GM21528 (cell line): ENCODE results near the gene LRRC7.

Source experiments
- ATAC-seq: cut with Tn5 transposase; IDR thresholded peaks from one replicate; pipeline ENCODE4 v1.9.1; 2021; ENCODE audit warnings: mild to moderate bottlenecking, moderate library complexity; ENCODE audit not compliant: unreplicated experiment, low FRiP score

The LRRC7 gene

DNA sequence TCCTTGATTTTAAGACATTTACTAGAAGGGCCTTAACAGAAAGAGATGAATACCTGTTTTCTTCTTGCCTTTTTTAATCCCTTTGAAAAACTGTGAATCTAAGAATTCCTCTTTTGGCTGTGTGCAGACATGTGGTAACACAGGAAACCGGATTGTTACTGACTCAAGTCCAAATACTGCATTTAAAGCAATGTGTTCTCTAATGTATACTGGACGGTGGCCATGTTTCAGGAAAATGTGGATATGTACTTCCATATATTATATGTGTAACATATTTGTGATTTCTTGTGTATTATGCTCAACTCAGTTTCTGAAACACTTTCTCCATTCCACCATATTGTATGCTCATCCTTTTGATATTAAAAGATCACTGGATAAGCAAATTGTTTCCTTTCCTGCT, 185.1 kb downstream of the LRRC7 start:
- no peak for ATAC-seq

DNA sequence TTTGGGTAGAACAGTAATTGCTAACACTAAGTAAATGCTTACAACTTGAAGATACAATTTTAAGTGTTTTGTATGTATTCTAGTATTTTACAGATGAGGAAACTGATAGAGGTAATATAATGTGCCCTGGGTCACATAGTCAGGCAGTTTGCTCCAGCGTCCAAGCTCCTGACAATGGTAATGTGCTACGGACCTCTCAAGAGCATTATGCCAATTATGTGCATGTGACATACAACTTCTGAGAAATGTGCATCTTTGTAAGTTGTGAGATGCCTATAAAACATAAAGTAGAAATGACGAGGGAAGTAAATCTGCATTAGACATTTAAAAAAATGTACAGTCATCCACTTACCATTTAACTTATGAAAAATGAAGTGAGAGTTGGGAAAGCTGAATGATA, 186.8 kb downstream of the LRRC7 start:
- no peak for ATAC-seq

DNA sequence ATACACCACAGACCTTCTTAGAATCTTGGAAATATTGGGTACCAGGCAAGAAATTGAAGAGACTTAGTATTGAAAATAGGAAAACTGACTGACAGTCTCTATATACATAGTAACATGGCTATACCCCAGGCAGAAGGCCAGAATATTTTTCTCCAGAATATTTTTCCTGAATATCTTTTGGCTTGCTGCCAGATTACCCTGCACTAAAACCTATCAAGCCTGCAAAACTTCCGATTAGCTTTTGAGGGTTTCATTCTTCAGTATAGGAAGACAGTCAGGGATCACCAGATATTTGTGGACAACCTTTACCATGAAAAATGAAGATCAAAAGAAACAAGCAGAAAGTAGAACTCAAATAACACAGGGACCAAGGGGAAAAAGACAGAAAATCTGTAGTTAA, 187.9 kb downstream of the LRRC7 start:
- no peak for ATAC-seq

DNA sequence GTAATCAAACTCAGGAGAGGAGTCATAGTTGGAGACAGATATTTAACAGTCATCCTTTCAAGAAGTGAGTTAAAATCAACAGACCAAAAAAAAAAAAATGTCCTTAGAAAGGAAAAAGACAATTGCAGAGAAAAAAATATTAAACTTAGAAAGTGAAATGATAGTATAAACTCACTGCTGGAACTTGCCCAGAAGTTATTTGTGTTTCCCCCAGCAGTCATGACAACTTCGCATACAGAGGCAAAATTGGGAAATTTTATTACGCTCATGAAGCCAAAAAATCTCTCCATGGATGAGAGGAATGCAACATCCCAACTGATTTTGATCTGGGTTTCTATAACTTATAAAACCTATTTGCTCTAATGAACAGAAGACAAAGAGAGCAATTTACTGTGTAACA, 198.2 kb downstream of the LRRC7 start:
- no peak for ATAC-seq

DNA sequence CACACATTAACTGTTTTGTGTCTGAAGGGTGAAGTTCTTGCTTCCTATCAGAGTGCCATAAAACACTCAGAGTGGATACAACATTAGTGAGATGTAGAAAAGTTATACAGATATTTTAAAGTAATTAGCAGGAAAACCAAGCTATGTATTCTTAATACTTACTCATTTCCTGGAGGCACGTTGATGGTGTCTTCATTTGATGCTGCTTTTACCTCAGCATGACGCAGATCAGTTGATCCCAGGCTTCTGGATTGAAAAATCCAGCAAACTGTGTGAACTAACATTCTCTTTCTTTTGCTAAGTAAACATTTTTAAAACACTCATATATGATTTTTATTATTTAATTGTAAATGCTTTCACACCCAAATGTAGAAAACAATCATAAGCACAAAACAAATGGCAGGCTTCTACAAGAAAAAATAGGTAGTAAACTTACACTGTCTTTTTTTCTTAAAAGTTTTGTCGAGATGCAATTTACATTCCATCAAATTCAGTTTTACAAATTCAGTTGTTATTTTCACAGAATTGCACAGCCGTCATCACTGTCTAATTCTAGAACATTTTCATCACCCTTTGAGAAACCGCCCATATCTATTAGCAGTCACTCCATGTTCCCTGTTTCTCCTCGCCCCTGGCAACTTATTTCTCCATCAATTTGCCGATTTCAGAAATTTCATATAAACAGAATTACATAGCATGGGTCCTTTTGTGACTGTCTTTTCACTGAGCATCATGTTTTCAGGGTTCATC, 198.9 kb downstream of the LRRC7 start:
- ATAC-seq, result no peak

DNA sequence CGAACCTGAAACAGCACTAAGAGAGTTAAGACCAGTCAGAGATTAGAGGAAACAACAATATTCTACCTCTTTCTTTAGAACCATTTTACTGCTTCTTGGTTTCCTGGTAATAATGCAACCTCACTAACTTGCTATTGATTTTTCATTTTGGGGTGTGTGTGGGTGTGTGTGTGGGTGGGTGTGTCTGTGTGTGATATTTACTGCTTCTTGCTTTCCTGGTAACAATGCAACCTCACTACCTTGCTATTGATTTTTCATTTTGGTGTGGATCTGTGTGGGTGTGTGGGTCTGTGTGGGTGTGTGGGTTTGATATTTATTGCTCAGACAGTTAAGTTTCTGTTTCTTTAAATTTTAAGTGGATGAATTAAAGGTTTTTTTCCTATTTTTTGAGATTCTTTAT, 208.8 kb downstream of the LRRC7 start:
- ATAC-seq, result no peak

DNA sequence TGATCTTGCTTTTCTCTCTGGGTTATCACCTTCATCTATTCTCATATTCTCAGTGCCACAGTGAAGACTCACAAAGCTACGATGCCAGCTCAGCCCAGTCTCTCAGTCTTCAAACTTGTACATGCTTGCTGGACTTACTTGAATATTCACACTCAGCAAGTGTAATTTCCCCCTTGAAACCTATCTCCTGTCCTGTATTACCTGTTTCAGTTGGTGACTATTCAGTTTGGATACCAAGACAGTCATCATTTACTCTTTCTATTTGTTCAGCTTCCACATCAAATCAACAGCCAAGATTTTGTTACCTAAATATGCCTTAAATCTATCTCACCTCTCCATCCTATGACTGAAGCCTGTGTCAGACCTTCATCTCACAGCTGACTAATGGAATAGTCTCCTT, 209.7 kb downstream of the LRRC7 start:
- ATAC-seq, result no peak

DNA sequence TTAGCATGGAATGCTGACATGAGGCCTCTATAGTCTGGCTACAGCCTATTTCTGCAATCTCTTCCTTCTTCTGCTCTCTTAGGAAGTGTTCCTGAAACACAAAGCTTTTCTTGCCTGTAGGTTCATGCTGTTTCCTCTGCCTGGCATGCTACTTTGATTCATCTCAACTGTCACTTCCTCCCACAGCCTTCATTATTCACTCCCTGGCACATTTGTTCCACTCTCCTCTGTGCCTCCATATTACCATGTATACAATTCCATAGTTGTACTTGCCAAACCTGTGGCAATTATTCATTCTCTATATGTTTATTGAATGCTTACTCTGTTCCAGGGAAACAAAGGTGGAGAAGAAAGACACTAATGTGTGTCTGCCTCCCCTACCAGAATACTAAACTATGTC, 210.2 kb downstream of the LRRC7 start:
- no peak for ATAC-seq

DNA sequence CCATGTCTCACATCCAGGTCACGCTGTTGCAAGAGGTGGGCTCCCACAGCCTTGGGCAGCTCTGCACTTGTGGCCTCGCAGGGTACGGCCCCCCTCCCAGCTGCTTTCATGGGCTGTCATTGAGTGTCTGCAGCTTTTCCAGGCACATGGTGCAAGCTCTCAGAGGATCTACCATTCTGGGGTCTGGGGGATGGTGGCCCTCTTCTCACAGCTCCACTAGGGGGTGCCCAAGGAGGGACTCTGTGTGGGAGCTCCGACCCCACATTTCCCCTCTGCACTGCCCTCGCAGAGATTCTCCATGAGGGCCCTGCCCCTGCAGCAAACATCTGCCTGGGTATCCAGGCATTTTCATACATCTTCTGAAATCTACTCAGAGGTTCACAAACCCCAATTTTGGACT, 219.4 kb downstream of the LRRC7 start:
- no peak for ATAC-seq

DNA sequence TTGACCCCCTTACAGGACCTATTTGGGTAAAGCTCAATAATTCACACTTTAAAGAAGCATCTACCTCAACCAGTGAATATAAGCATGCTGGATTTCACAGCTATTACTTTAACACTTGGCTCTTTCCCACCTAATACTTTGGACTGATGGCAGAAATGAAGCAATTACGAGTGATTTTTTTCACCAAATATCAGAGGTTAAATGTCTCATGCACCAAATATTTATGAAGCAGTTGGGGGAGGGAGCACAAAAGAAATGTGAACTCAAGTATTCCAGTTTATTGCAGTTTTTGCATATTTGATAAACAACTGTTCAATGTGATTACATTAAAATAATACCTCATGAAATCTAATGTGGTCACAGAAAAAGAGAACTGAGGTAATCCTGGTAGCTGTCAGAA, 223.6 kb downstream of the LRRC7 start:
- ATAC-seq, result no peak

DNA sequence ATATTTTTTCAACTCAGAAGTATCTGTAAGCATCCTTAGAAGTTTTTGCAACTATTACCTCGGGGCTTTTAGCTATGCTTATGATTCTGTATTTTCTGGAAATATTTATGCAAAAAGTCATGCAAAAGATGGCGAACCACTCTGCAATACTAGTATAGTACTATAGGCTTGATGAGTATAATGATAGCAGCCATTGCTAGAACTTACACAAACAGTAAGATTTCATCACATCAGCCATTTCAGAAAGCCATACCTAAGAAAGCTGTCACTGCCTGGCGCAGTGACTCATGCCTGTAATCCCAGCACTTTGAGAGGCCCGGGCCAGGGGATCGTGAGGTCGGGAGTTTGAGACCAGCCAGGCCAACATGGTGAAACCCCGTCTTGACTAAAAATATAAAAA, 227.1 kb downstream of the LRRC7 start:
- no peak for ATAC-seq

DNA sequence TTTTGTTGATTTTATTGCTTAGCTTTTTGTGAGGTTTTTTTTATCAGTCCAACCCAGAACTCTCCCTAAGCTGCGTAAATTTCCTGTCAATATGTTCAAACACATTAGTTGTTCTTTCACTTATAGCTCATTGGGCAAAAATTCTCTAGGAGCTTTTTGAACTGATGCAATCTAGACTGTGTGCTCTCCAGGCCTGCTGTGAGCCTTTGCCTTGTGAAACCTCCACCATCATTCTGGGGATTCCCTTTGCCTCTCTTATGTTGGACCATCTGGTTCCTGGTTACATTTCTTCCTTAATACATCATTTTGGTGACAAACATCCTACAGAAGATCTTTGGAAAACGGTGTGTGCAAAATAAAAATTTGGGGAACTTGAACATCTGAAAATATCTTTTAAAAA, 247.2 kb downstream of the LRRC7 start:
- no peak for ATAC-seq

DNA sequence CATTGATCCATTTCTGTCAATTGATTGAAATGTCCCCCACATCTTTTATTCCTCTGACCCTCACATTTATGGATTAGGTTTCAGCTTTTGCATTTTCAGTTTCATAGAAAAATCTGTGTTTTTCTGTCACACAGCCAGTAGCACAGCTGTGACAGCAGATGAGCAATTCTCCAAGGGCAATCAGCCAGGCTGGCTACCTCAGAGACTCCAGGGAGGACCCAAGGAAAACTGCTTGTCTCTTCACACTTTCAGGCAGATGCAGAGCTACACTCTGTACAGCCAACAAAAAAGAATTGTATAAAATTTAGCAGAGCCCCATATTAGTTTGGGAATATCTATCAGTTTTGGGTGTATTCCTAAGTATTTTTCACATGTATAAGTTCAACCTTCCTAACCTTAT, 257.2 kb downstream of the LRRC7 start:
- no peak for ATAC-seq

DNA sequence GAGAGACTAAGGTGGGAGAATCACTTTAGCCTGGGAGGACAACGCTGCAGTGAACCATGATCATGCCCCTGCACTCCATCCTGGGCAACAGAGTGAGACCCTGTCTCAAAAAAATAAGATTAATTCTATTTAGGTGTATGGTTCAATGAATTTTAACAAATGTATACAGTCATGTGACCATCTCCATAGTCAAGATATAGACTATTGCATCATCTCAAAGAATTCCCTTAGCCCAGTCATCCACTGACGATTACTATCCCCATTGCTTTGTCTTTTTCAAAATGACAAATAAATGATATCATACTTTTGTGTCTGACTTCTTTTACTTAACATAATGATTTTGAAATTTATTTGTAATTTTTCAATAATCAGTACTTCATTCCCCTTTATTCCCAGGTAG, 260.0 kb downstream of the LRRC7 start:
- no peak for ATAC-seq

DNA sequence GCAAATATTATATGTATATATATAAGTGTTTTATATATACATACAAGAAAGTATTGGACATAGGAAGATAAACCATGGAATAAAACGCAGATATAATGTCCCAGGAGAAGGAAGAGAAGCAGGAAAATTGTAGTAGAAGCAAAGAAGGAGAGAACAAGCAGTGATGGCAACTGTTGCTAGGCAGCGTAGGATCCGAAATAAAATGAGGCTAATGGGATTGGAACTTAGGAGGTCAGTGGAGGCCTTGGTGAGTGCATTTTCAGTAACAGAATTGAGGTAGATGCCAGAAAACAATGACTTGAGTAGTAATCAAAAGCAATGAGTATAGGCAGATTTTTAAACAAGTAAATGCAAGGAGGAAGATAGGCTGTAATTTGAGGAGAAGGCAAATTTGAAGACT, 265.8 kb downstream of the LRRC7 start:
- no peak for ATAC-seq

DNA sequence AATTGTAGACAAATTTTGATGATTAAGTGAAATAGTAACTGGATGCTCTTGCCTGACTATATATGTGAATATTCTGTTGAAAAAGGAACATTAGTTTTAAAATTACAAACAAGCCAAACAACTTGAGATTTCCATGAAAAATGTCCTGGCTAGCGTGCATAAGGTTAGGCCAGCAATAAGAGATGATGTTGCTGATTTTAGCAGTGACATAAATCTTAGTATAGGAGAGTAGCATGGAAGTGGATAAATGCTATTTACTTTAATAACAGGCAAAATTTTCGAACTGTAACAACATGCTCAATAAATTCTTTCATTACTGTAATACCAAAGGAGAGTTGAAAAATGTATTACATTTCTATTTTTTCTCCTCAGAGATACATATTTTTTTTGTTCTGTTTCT, 266.6 kb downstream of the LRRC7 start:
- ATAC-seq, result no peak

DNA sequence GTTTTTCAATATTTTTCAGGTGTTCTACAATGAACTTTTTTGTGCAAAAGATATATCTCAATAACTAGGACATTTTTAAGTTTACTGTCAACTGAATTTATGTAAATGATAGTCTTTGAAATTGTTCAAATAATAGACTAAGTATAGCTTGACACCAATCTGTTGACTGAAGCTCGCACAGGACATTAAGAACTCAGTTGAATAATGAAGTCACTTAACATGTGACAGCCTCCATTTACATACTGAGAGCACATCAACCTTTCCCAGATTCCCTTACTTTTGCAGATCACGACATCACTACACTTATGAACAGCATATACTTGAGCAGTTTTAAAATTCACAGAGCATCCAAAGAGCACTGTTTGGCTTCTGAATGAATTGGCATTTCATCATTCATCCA, 268.2 kb downstream of the LRRC7 start:
- no peak for ATAC-seq

DNA sequence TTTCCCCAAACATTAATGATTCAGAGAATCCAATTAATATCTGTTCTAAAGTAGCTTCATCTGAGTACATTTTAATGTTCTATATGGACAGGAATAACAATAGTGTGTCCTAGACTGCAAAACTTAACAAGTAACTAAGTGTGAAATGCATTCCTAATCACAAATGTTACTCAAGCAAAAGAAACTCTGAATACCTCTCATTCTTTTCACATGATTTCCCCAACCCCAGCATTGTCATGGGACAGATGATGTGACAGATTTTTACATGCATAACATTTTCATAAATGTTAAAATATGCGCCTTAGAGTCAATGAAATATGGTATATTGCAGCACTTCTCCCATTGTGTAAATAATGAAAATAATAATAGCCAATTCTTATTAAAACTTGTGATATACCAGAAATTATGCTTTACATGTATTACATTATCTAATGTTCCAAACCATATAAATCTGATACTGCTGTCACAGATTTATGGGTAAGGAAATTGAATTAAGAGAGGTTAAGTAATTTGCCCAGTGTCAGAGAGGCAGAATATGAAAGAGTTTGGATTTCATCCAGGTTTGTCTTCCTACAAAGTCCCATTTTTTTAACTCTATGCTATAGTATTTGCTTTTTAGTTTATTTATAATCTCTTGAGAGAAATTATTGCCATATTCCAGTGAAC, 269.4 kb downstream of the LRRC7 start:
- no peak for ATAC-seq

DNA sequence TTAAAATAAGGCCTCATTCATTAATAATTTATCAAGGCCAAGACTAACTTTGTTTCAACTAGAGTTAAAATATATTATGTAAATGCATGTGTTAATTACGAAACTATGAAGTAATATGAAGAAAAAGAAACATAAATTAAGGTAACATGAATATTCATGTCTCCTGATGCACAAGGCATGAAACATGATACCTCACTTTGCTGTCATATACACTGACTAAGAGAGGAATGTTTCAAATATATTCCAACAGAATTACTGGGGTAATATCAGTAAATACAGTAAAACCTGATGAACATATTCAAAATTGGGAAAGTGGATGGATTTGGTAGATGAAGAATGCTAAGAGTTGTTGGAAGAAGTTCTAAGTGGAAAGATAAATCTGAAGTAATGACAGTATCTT, 274.6 kb downstream of the LRRC7 start:
- ATAC-seq, result no peak

DNA sequence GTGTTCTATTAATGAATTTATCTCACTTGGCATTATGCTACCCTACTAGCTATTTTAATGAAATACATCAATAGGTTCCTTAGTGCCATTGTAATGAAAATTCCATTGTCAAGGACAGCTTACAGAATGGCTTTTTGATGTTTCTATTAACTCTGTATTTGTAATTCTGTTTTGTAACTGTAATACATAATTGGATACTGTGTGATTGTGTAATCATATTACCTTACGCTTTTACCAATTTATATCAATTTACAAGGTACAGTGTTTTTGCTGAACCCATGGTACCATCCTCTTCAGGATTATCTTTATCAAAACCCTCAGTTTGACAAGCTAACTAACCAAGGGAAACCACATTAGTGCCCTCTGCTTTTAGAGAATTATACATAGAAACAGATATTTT, 277.9 kb downstream of the LRRC7 start:
- ATAC-seq, result no peak

DNA sequence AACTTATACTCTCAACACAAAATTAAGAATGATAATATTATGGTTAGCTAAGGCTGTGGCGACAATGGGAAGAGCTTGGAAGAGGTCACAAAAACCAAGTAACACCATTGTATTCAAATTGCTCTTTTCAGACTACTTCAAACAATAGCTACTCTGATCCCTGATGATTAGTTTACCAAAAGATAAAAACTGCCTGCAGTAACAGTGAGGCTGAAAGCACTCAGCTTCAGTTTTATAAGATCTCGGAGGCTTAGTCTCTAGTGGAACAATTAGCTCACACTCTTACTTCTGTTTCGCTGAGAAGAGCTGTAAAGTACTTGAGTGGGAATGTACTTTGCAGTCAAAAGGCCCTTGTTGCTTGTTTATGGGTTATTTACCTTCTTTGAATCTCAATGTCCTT, 278.5 kb downstream of the LRRC7 start:
- ATAC-seq, result no peak

DNA sequence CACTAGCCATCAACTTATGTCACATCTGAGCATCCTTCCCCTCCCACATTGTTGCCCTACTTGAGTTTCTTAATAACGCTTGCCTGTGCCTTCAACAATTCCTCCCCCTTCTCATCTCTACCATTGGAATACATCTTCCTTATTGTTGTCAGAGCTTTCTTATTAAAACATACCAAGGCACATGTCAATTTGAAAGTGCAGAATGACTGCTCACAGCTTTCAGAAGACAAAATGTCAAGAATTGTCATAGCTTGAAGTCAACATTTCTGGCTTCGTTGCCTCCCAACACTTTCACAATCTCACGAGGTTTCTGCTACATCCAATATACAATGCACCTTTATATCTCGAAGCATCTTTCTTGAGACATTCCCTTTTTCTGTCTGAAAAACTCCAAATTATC, 279.9 kb downstream of the LRRC7 start:
- ATAC-seq, result no peak

DNA sequence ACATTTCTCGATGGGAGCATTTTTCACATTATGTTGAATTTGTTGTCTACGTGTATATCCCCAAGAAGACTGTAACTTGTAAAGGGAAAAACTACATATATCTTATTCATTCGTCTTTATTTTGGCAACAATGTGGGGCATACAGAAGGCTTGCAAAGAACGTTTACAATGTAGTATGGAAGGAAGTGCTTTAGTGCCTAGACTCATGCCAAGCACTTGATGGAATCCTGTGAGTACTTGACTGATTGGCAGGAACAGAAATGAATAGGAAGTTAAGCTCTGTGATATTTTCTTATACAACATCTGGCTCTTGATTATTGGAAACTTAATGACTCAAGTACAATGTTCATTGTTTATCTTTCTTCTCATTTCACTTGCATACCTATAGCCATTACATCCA, 284.4 kb downstream of the LRRC7 start:
- ATAC-seq, result no peak
